Astrocyte (in vitro differentiated cells and primary cell): ENCODE data around the gene BUB1B. TPM values are rescaled to one million over a fixed set of nuclear protein-coding genes. Genes with fewer than 3 reads are reported as not detected.

Experiments
- DNase-seq: peaks from one replicate; pipeline ENCODE4 v3.0.0-alpha.2; 2010; ENCODE audit warnings: low read depth
- FAIRE-seq: peaks from 2 replicates; lab custom pipeline; 2011; peaks lifted over from hg19 to GRCh38; lab: Jason Lieb, UNC
- H2AFZ ChIP-seq: 2 replicates; pipeline ENCODE4 v1.6.0; 2012; ENCODE audit warnings: low read depth, low read length, inconsistent platforms
- H3K27ac ChIP-seq: 2 replicates; pipeline ENCODE4 v1.5.1; 2011; ENCODE audit warnings: low read depth, low read length, inconsistent platforms
- H3K27me3 ChIP-seq: 2 replicates; pipeline ENCODE4 v1.6.0; 2011; ENCODE audit warnings: low read length, inconsistent platforms; ENCODE audit not compliant: insufficient read depth
- H3K36me3 ChIP-seq: 2 replicates; pipeline ENCODE4 v1.5.1; 2011; ENCODE audit warnings: low read length, inconsistent platforms; ENCODE audit not compliant: insufficient read depth
- H3K4me1 ChIP-seq: 2 replicates; pipeline ENCODE4 v1.5.1; 2011; ENCODE audit warnings: low read length, inconsistent platforms; ENCODE audit not compliant: insufficient read depth
- H3K4me2 ChIP-seq: 2 replicates; pipeline ENCODE4 v1.6.0; 2012; ENCODE audit warnings: low read length, inconsistent platforms
- H3K4me3 ChIP-seq: 2 replicates; pipeline ENCODE4 v1.5.1; 2011; ENCODE audit warnings: low read depth, mild to moderate bottlenecking, low read length, inconsistent platforms; ENCODE audit not compliant: insufficient read depth
- H3K79me2 ChIP-seq: 2 replicates; pipeline ENCODE4 v1.6.0; 2012; ENCODE audit warnings: mild to moderate bottlenecking, low read length, inconsistent platforms; ENCODE audit not compliant: insufficient read depth
- H3K9ac ChIP-seq: 2 replicates; pipeline ENCODE4 v1.6.0; 2012; ENCODE audit warnings: mild to moderate bottlenecking, low read length, inconsistent platforms
- H3K9me3 ChIP-seq: 2 replicates; pipeline ENCODE4 v1.5.1; 2012; ENCODE audit warnings: low read depth, mild to moderate bottlenecking, low read length, inconsistent platforms; ENCODE audit not compliant: insufficient read depth
- H4K20me1 ChIP-seq: 2 replicates; pipeline ENCODE4 v1.6.0; 2012; ENCODE audit warnings: low read length, inconsistent platforms; ENCODE audit not compliant: insufficient read depth
- H3K27ac Mint-ChIP-seq: one replicate; pipeline ENCODE4 v1.8.0; 2021; ENCODE audit warnings: mild to moderate bottlenecking, mixed read lengths; ENCODE audit not compliant: unreplicated experiment
- H3K27me3 Mint-ChIP-seq: one replicate; pipeline ENCODE4 v1.8.0; 2021; ENCODE audit warnings: low read depth, mixed read lengths; ENCODE audit not compliant: unreplicated experiment
- H3K36me3 Mint-ChIP-seq: one replicate; pipeline ENCODE4 v1.8.0; 2021; ENCODE audit warnings: low read depth, mixed read lengths; ENCODE audit not compliant: unreplicated experiment
- H3K4me1 Mint-ChIP-seq: one replicate; pipeline ENCODE4 v1.8.0; 2021; ENCODE audit warnings: low read depth, mixed read lengths; ENCODE audit not compliant: unreplicated experiment
- H3K4me3 Mint-ChIP-seq: one replicate; pipeline ENCODE4 v1.8.0; 2021; ENCODE audit warnings: mild to moderate bottlenecking, moderate library complexity, mixed read lengths; ENCODE audit not compliant: unreplicated experiment
- H3K9me3 Mint-ChIP-seq: one replicate; pipeline ENCODE4 v1.8.0; 2021; ENCODE audit warnings: mild to moderate bottlenecking, mixed read lengths; ENCODE audit not compliant: unreplicated experiment
- EZH2 ChIP-seq: IDR thresholded peaks from 2 replicates; pipeline ENCODE4 v1.6.1; 2012; ENCODE audit warnings: mild to moderate bottlenecking, low read length, inconsistent platforms; ENCODE audit not compliant: insufficient read depth
- total RNA-seq: library from RNA; stranded (reverse); gene quantifications from 2 replicates; pipeline ENCODE4 v1.2.1, GENCODE V29; 2021
- TF ChIP-seq, protein P1 (sequence below): IDR thresholded peaks from 2 replicates; pipeline ENCODE4 v1.5.1; 2011; ENCODE audit warnings: low read depth, mild to moderate bottlenecking, inconsistent platforms, low read length, moderate library complexity; ENCODE audit not compliant: insufficient read depth

BUB1B gene
- total RNA-seq, 1 donor from 2014 or later = 5.2 TPM

DNA sequence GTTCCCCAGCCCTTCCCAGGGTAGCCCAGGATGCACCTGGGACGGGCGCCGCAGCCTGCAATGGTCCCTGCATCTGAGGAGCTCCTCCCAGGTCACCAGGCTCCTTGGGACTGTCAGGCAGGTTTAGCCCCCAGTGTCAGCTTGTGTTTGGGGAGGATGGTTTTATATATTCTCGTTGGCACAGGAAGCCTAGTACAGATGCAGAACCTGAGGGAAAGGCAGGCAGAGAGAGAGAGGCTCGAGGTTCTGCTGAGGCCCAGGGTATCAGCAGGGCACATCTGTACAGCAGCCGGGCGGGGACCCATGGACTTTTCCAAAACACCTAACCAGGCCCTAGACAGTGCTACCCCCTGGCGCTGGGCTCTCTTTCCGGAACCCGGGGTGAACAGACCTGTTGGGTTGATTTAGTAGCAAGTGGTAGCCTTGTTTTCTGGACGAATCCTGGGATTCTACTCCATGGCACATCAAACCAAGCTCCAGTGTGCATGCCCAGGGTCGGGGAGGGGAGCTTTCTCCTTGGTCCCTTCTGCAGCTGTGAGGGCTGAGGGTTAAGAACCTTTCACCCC is 86.6 kb downstream of the BUB1B start:
- no peak for FAIRE-seq
- no peak overlapping the region for H3K27ac Mint-ChIP-seq

DNA sequence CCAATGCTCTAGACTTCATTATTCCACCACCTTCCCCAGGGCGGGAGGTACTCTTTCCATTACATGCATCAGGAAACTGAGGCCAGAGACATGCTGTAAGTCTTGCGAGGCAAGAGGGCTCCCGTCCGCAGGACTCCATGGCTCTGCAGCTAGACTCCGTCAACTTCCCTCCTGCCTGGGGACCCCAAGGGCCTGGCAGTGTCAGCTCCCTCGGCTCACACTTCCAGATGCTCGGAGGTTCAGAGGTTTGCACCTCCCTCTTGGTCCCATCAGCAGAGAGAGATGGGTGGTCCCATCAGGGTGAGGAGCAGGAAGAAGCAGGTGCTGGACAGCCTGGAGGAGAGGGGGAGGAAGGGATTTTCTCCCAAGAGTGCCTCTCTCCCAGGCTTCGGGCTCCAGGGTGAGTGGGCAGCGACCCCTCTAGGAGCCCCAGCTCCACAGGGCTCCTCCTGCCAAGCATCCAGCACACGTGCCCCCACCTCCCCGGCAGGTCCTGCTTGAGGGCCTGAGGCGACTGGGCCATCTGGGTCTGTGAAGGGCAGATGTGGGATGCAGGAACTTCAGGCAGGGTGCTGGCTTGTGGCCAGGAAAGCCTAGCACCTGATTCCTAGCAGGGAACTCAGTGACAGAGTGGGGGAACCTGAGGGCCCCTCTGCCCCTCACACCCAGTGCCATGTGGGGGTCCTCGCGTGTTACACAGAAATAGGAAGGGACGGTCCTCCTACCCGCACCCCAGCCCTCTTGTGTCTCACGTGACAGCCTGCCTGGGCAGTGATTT is 87.3 kb downstream of the BUB1B start:
- TF ChIP-seq EZH2 = no peak
- TF ChIP-seq, protein P1, sequence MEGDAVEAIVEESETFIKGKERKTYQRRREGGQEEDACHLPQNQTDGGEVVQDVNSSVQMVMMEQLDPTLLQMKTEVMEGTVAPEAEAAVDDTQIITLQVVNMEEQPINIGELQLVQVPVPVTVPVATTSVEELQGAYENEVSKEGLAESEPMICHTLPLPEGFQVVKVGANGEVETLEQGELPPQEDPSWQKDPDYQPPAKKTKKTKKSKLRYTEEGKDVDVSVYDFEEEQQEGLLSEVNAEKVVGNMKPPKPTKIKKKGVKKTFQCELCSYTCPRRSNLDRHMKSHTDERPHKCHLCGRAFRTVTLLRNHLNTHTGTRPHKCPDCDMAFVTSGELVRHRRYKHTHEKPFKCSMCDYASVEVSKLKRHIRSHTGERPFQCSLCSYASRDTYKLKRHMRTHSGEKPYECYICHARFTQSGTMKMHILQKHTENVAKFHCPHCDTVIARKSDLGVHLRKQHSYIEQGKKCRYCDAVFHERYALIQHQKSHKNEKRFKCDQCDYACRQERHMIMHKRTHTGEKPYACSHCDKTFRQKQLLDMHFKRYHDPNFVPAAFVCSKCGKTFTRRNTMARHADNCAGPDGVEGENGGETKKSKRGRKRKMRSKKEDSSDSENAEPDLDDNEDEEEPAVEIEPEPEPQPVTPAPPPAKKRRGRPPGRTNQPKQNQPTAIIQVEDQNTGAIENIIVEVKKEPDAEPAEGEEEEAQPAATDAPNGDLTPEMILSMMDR = no peak
- Histone ChIP-seq H2AFZ (no peak overlapping the region), H3K4me3 (no peak overlapping the region), H4K20me1 (no peaks in the 10 kb centered on the region), H3K9ac (no peak overlapping the region), H3K4me1 (peaks cover 19% of the 10 kb centered on the region), H3K27ac (no peak overlapping the region), H3K27me3 (peaks cover 17% of the 10 kb centered on the region), H3K36me3 (no peaks in the 10 kb centered on the region), H3K79me2 (no peaks in the 10 kb centered on the region), H3K9me3 (no peaks in the 10 kb centered on the region), H3K4me2 (no peak overlapping the region)
- Mint-ChIP-seq H3K9me3 (peaks cover 1% of the 10 kb centered on the region), H3K27ac (no peak overlapping the region), H3K4me3 (no peak overlapping the region), H3K27me3 (peaks cover 46% of the 10 kb centered on the region), H3K36me3 (peaks cover 3% of the 10 kb centered on the region), H3K4me1 (peaks cover 19% of the 10 kb centered on the region)
- FAIRE-seq (no peak), DNase-seq (no peak)

More for the DNA sequence above, 86.6 kb downstream of the BUB1B start:
- Histone ChIP-seq H3K9me3 (no peaks in the 10 kb centered on the region), H3K79me2 (no peaks in the 10 kb centered on the region), H3K36me3 (no peaks in the 10 kb centered on the region), H4K20me1 (no peaks in the 10 kb centered on the region), H3K9ac (no peak overlapping the region), H3K27ac (no peak overlapping the region), H2AFZ (no peak overlapping the region), H3K4me1 (peaks cover 12% of the 10 kb centered on the region), H3K4me2 (no peak overlapping the region), H3K4me3 (no peak overlapping the region), H3K27me3 (peaks cover 11% of the 10 kb centered on the region)
- H3K9me3 Mint-ChIP-seq = peaks cover 1% of the 10 kb centered on the region
- no peak for DNase-seq
- H3K27me3 Mint-ChIP-seq = peaks cover 44% of the 10 kb centered on the region
- no peak overlapping the region for H3K4me3 Mint-ChIP-seq
- H3K36me3 Mint-ChIP-seq = peaks cover 3% of the 10 kb centered on the region
- TF ChIP-seq, protein P1 = no peak
- TF ChIP-seq EZH2 = no peak
- H3K4me1 Mint-ChIP-seq = peaks cover 22% of the 10 kb centered on the region
